Smooth muscle cell (in vitro differentiated cells): ENCODE data around the gene CELF5. TPM values are rescaled to one million over a fixed set of nuclear protein-coding genes. Genes with fewer than 3 reads are reported as not detected.
"Not testable (repeated sequence)": the region's sequence is repeated elsewhere in the genome, so short reads cannot be mapped to it uniquely, and the experiment has no call there.

Experiments
- DNase-seq: peaks from one replicate; lab custom pipeline; 2025; ENCODE audit not compliant: unreplicated experiment; lab: John Stamatoyannopoulos, UW
- H2AFZ ChIP-seq: fragments of 200-600 bp; sonication (generic); 2 replicates; pipeline ENCODE4 v1.6.0; 2016; ENCODE audit warnings: antibody characterized with exemption, low read depth, mild to moderate bottlenecking
- H3F3A ChIP-seq: fragments of 200-600 bp; sonication (generic); 2 replicates; pipeline ENCODE4 v1.6.0; 2017; ENCODE audit warnings: antibody characterized with exemption, low read depth
- H3K27ac ChIP-seq: fragments of 200-600 bp; sonication (generic); 2 replicates; pipeline ENCODE4 v1.5.1; 2016; ENCODE audit warnings: low read depth, mild to moderate bottlenecking
- H3K27me3 ChIP-seq: fragments of 200-600 bp; sonication (generic); 2 replicates; pipeline ENCODE4 v1.6.1; 2016; ENCODE audit warnings: low read depth, mild to moderate bottlenecking
- H3K36me3 ChIP-seq: fragments of 200-600 bp; sonication (generic); 2 replicates; pipeline ENCODE4 v1.5.1; 2016; ENCODE audit warnings: low read depth
- H3K4me1 ChIP-seq: fragments of 200-600 bp; sonication (generic); 2 replicates; pipeline ENCODE4 v1.5.1; 2016; ENCODE audit warnings: low read depth
- H3K4me2 ChIP-seq: fragments of 200-600 bp; sonication (generic); 2 replicates; pipeline ENCODE4 v1.6.0; 2016; ENCODE audit warnings: mild to moderate bottlenecking
- H3K4me3 ChIP-seq: fragments of 200-600 bp; sonication (generic); 2 replicates; pipeline ENCODE4 v1.5.1; 2016; ENCODE audit warnings: mild to moderate bottlenecking
- H3K79me2 ChIP-seq: fragments of 200-600 bp; sonication (generic); 2 replicates; pipeline ENCODE4 v1.6.0; 2016; ENCODE audit warnings: low read depth, mild to moderate bottlenecking
- H3K9ac ChIP-seq: fragments of 200-600 bp; sonication (generic); 2 replicates; pipeline ENCODE4 v1.6.0; 2016; ENCODE audit warnings: low read depth
- H3K9me3 ChIP-seq: fragments of 200-600 bp; sonication (generic); replicated peaks from 2 replicates; pipeline ENCODE4 v1.5.1; 2016; ENCODE audit warnings: low read depth
- H4K20me1 ChIP-seq: fragments of 200-600 bp; sonication (generic); 2 replicates; pipeline ENCODE4 v1.6.0; 2016; ENCODE audit warnings: low read depth
- CTCF ChIP-seq: fragments of 200-600 bp; sonication (generic); IDR thresholded peaks from 2 replicates; pipeline ENCODE4 v1.5.1; 2017; ENCODE audit warnings: borderline replicate concordance, mild to moderate bottlenecking, antibody characterized with exemption; ENCODE audit not compliant: insufficient read depth, poor library complexity, severe bottlenecking
- WGBS: methylation state at CpG from one replicate; pipeline ENCODE4 v1.1.7; 2016; ENCODE audit warnings: low lambda C conversion rate; 5-methylcytosine and 5-hydroxymethylcytosine counted together
- polyA plus RNA-seq: library from polyadenylated mRNA; unstranded; fragments of >200 nt; fragmentation: Nextera tagmentation; extraction: Ambion mirVana; gene quantifications from 2 replicates; pipeline ENCODE4 v1.2.1, GENCODE V29; 2016
- total RNA-seq: library from RNA; depleted of rRNA; stranded (reverse); fragments of >200 nt; gene quantifications from 2 replicates; pipeline ENCODE4 v1.2.3, GENCODE V29; 2014

Gene CELF5
- total and polyA plus RNA-seq, 2 experiments from 2014 or later = 0.18 TPM; not detected in 1

- Histone ChIP-seq H4K20me1 (no peaks in the 10 kb centered on the region), H3K36me3 (no peaks in the 10 kb centered on the region), H3K4me1 (no peaks in the 10 kb centered on the region), H3K9me3 (no peaks in the 10 kb centered on the region), H3K79me2 (no peaks in the 10 kb centered on the region), H3K4me3 (no peak overlapping the region), H3K27ac (no peak overlapping the region), H3K4me2 (no peak overlapping the region), H3F3A (no peaks in the 10 kb centered on the region), H3K9ac (no peak overlapping the region), H2AFZ (no peak overlapping the region), H3K27me3 (no peaks in the 10 kb centered on the region)
- 93% methylated on average over 12 of the region's 12 CpGs for WGBS
- no peak for TF ChIP-seq CTCF
- DNase-seq = no peak
Measured at GRCh38 chr19:3202346-3202745, 22.1 kb upstream of the CELF5 start.

GRCh38 chr19:3202895-3203294, 21.6 kb upstream of the CELF5 start:
- H3K4me3 ChIP-seq, H3K4me1 ChIP-seq, H4K20me1 ChIP-seq, DNase-seq, H3K9ac ChIP-seq, H3K27me3 ChIP-seq, H3K9me3 ChIP-seq, H3K79me2 ChIP-seq, H3K36me3 ChIP-seq, H3K4me2 ChIP-seq, H3F3A ChIP-seq, H2AFZ ChIP-seq, H3K27ac ChIP-seq: not testable (repeated sequence)
- 98% methylated on average over 7 of the region's 7 CpGs for WGBS

GRCh38 chr19:3203805-3204645, 20.4 kb upstream of the CELF5 start:
- no peak overlapping the region for H2AFZ ChIP-seq
- no peaks in the 10 kb centered on the region for H3K36me3 ChIP-seq
- H3K27ac ChIP-seq = no peak overlapping the region
- no peaks in the 10 kb centered on the region for H3K79me2 ChIP-seq
- no peaks in the 10 kb centered on the region for H4K20me1 ChIP-seq
- H3F3A ChIP-seq = no peaks in the 10 kb centered on the region
- 99% methylated on average over 42 of the region's 43 CpGs for WGBS
- no peaks in the 10 kb centered on the region for H3K4me1 ChIP-seq
- no peak overlapping the region for H3K9ac ChIP-seq
- H3K4me2 ChIP-seq = no peak overlapping the region
- no peaks in the 10 kb centered on the region for H3K9me3 ChIP-seq
- no peak for TF ChIP-seq CTCF
- no peaks in the 10 kb centered on the region for H3K27me3 ChIP-seq
- DNase-seq = no peak
- H3K4me3 ChIP-seq = no peak overlapping the region

GRCh38 chr19:3204646-3205275, 19.7 kb upstream of the CELF5 start:
- TF ChIP-seq CTCF = no peak
- 96% methylated on average over 32 of the region's 35 CpGs for WGBS
- Histone ChIP-seq H3K79me2 (no peaks in the 10 kb centered on the region), H3K36me3 (no peaks in the 10 kb centered on the region), H3K27ac (no peak overlapping the region), H3K9ac (no peak overlapping the region), H3K4me2 (no peak overlapping the region), H3K4me1 (no peaks in the 10 kb centered on the region), H3K9me3 (no peaks in the 10 kb centered on the region), H3K4me3 (no peak overlapping the region), H2AFZ (no peak overlapping the region), H3K27me3 (no peaks in the 10 kb centered on the region), H4K20me1 (no peaks in the 10 kb centered on the region), H3F3A (no peaks in the 10 kb centered on the region)
- no peak for DNase-seq
